Measurements from ENCODE around the gene USP11. TPM values are rescaled to one million over a fixed set of nuclear protein-coding genes. Genes with fewer than 3 reads are reported as not detected.

Gene USP11
- total and polyA plus RNA-seq, 2 of the 8 experiments (the other 6 are each of a cell fraction or from before 2014, with no cell fraction given): 40.9 to 84.0 TPM

- TF ChIP-seq CHD7 (IDR thresholded peaks at IDR 0.05; ENCODE audit: insufficient replicate concordance, low read length): no peak
- no peak for TF ChIP-seq GTF2F1 (IDR thresholded peaks at IDR 0.05; ENCODE audit: borderline replicate concordance, low read depth, low read length)
Measured at GRCh38 chrX:47185241-47185640, 47.6 kb upstream of the USP11 start (continued).

All from H1 (cell line).